Measurements from ENCODE around the gene ASRGL1. TPM values are rescaled to one million over a fixed set of nuclear protein-coding genes. Genes with fewer than 3 reads are reported as not detected.

ASRGL1 gene
- polyA plus RNA-seq, 1 experiment: 0.58 TPM

DNA sequence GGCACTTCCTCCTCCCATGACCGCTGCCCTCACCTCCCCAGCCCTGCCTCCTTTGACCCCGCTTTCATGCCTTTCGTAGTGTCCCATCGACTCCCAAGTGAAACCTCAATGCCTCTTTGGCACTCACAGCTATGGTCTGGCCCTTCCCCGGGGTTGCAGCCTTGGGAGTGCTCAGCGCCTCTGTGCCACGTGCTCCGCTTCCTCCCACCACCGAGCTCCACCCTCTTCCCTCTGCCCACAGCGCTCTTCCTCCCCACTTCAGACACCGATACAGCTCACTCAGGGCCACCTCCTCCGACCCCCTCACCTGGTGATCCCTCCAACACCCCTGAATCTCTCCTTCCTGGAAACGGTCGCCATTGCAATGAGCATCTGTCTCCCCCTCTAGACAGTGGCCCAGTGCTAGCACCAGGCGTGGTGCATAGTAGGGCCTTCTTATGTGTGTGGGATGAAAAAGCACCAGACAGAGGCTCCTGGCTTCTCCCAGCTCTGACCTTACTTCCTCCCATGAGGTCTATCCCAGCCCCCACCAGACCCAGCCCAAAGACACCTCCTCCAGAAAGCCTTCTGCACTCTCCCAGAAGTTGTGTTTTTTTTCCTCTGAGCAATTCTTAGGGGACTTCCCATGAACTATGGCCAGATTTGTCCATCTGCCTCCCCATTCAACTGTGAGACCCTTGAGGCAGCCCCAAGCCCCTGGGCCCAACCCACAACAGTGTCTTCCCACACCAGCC is 65.1 kb downstream of the ASRGL1 start:
- DNase-seq (ENCODE audit: low read depth): no peak
- H3K27me3 ChIP-seq (ENCODE audit: control insufficient read depth, insufficient read depth, low read length): no peaks in the 10 kb centered on the region
- no peaks in the 10 kb centered on the region for H3K36me3 ChIP-seq (ENCODE audit: control insufficient read depth, insufficient read depth, low read length)
- no peak overlapping the region for H3K4me3 ChIP-seq (ENCODE audit: low read depth, low read length)
- ChIA-PET POLR2A (interaction anchor here (0.6 kb wide), 1 partner anchor 151 kb away, joined by 4 read pairs; no protein-coding TSS in a partner anchor), CTCF (interaction anchor here (0.6 to 8.6 kb wide), 6 partner anchors 9 to 368 kb away, joined by 3 to 95 read pairs (median 13); partner anchors contain the start of gene AHNAK)
- TF ChIP-seq, protein P1, sequence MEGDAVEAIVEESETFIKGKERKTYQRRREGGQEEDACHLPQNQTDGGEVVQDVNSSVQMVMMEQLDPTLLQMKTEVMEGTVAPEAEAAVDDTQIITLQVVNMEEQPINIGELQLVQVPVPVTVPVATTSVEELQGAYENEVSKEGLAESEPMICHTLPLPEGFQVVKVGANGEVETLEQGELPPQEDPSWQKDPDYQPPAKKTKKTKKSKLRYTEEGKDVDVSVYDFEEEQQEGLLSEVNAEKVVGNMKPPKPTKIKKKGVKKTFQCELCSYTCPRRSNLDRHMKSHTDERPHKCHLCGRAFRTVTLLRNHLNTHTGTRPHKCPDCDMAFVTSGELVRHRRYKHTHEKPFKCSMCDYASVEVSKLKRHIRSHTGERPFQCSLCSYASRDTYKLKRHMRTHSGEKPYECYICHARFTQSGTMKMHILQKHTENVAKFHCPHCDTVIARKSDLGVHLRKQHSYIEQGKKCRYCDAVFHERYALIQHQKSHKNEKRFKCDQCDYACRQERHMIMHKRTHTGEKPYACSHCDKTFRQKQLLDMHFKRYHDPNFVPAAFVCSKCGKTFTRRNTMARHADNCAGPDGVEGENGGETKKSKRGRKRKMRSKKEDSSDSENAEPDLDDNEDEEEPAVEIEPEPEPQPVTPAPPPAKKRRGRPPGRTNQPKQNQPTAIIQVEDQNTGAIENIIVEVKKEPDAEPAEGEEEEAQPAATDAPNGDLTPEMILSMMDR (IDR thresholded peaks at IDR 0.05; ENCODE audit: insufficient read depth, low read depth, low read length): no peak

DNA sequence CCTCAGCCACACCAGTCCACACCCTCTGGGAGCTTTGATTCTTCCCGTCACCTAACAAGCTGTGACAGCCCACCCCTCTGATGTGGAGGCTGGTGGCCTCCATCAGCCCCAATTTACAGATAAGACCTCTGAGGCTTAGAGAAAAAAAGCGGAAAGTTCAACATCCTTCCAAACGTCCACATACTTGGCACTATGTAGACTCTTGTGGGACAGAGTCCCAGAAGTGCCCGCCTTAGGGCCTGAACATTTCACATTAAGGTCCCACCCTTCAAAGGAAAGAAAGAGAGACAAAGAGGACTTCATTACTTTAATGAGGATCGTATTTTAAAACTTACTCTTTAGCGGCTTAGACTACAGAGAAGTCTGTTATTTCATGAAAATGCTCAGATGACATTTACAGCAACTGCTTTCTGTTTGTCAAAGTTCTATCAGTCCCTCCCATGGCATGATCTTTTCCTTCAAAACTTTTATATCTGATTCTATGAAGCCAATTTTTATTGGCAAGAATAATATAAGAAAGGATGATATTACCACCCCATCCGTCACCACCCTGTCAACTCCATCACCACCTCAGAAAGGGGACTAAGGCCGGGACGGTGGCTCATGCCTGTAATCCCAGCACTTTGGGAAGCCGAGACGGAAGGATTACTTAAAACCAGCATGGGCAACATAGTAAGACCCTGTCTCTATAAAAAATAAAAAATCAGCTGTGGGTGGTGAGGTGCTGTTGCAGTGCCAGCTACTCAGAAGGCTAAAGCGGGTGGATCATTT is 65.9 kb downstream of the ASRGL1 start:
- H3K36me3 ChIP-seq (ENCODE audit: control insufficient read depth, insufficient read depth, low read length): no peaks in the 10 kb centered on the region
- no peak overlapping the region for H3K4me3 ChIP-seq (ENCODE audit: low read depth, low read length)
- no peaks in the 10 kb centered on the region for H3K27me3 ChIP-seq (ENCODE audit: control insufficient read depth, insufficient read depth, low read length)
- POLR2A ChIA-PET: no interaction called here
- TF ChIP-seq, protein P1 (IDR thresholded peaks at IDR 0.05; ENCODE audit: insufficient read depth, low read depth, low read length): no peak
- DNase-seq (ENCODE audit: low read depth): no peak
- CTCF ChIA-PET: interaction anchor here (1.5 kb wide), 1 partner anchor 140 kb away, joined by 4 read pairs; no protein-coding TSS in a partner anchor

DNA sequence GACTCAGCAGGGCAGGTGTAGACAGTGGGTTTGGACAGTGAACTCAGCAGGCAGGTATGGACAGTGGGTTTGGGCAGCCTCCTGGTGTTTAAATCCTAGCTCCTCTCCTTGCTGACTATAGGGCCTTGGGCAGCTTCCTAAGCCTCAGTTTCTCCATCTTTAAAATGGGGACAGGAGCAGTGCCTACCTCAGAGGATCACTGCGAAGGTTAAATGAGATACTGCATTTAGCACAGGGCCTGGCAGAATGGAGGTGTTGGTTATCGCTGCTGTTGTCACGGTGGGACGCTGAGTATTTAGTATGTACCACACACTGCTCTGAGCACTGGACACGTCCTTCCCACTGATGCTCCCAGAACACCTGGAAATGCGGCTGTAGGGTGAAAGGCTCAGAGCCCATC is 67.2 kb downstream of the ASRGL1 start:
- CTCF ChIA-PET: interaction anchor here (1.5 to 1.8 kb wide), 2 partner anchors 20 to 139 kb away, joined by 4 to 7 read pairs; no protein-coding TSS in a partner anchor
- Histone ChIP-seq H3K27me3 (ENCODE audit: control insufficient read depth, insufficient read depth, low read length) (no peaks in the 10 kb centered on the region), H3K4me3 (ENCODE audit: low read depth, low read length) (no peak overlapping the region), H3K36me3 (ENCODE audit: control insufficient read depth, insufficient read depth, low read length) (no peaks in the 10 kb centered on the region)
- DNase-seq (ENCODE audit: low read depth): no peak
- TF ChIP-seq, protein P1 (IDR thresholded peaks at IDR 0.05; ENCODE audit: insufficient read depth, low read depth, low read length): no peak
- POLR2A ChIA-PET: no interaction called here

- POLR2A ChIA-PET: no interaction called here
- DNase-seq (ENCODE audit: low read depth): no peak
- Histone ChIP-seq H3K36me3 (ENCODE audit: control insufficient read depth, insufficient read depth, low read length) (no peaks in the 10 kb centered on the region), H3K4me3 (ENCODE audit: low read depth, low read length) (no peak overlapping the region), H3K27me3 (ENCODE audit: control insufficient read depth, insufficient read depth, low read length) (no peaks in the 10 kb centered on the region)
- CTCF ChIA-PET: interaction anchor here (1.5 to 1.8 kb wide), 2 partner anchors 20 to 138 kb away, joined by 4 to 7 read pairs; no protein-coding TSS in a partner anchor
- TF ChIP-seq, protein P1 (IDR thresholded peaks at IDR 0.05; ENCODE audit: insufficient read depth, low read depth, low read length): no peak
Observed at GRCh38 chr11:62404901-62405300, 67.7 kb downstream of the ASRGL1 start.

DNA sequence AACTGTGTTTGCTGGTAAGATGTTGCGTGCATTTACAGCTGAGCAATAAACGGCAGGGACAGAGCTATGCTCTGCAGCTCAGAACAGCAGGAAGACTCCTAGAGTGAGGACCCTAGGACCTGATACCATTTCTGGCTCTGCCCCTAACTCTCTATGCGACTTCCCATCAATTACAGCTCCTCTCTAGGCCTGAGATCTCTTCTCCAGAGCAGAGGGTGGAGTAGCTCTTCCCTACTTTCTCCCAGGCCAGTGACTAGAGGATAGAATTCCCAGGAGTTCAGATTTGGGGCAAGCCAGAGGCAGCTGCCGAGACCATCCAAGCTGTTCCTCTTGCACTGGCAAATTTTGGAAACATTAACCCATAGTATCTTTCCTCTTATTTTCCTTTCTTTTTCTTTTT is 68.8 kb downstream of the ASRGL1 start:
- no peak for DNase-seq (ENCODE audit: low read depth)
- H3K4me3 ChIP-seq (ENCODE audit: low read depth, low read length): no peak overlapping the region
- CTCF ChIA-PET: interaction anchor here (0.5 to 1.8 kb wide), 5 partner anchors 10 to 154 kb away, joined by 3 to 7 read pairs (median 4); no protein-coding TSS in a partner anchor
- TF ChIP-seq, protein P1 (IDR thresholded peaks at IDR 0.05; ENCODE audit: insufficient read depth, low read depth, low read length): no peak
- H3K27me3 ChIP-seq (ENCODE audit: control insufficient read depth, insufficient read depth, low read length): no peaks in the 10 kb centered on the region
- POLR2A ChIA-PET: no interaction called here
- no peaks in the 10 kb centered on the region for H3K36me3 ChIP-seq (ENCODE audit: control insufficient read depth, insufficient read depth, low read length)

Measured in BJ (cell line).